Liver (tissue), 9 donors: Measurements from ENCODE around the gene PEAK1. TPM values are rescaled to one million over a fixed set of nuclear protein-coding genes. Genes with fewer than 3 reads are reported as not detected.

ENCODE experiments used
- DNase-seq: peaks from one replicate; pipeline ENCODE4 v3.0.0-alpha.2; 2017; ENCODE audit warnings: low spot score
- H3K27ac ChIP-seq, 2 donors: one replicate each; pipeline ENCODE4 v1.7.0; 2013; ENCODE audit warnings: inconsistent platforms in 2 of 2, low read length in 2 of 2, control low read depth in 1 of 2, low read depth in 1 of 2, mild to moderate bottlenecking in 1 of 2
- H3K27me3 ChIP-seq, 4 donors: one replicate each; pipeline versions ENCODE4 v1.6.1 to v1.7.0; 2013; ENCODE audit warnings: low read length in 3 of 4, inconsistent platforms in 1 of 4, mild to moderate bottlenecking in 1 of 4, moderate library complexity in 1 of 4; ENCODE audit not compliant: control insufficient read depth in 4 of 4, insufficient read depth in 4 of 4
- H3K36me3 ChIP-seq, 4 donors: one replicate each; pipeline versions ENCODE4 v1.6.1 to v1.7.0; 2013; ENCODE audit warnings: low read length in 3 of 4, mild to moderate bottlenecking in 3 of 4, low read depth in 1 of 4, moderate library complexity in 1 of 4; ENCODE audit not compliant: control insufficient read depth in 4 of 4, insufficient read depth in 3 of 4
- H3K4me1 ChIP-seq, 4 donors: one replicate each; pipeline versions ENCODE4 v1.6.1 to v1.7.0; 2013; ENCODE audit warnings: low read length in 3 of 4, mild to moderate bottlenecking in 3 of 4, moderate library complexity in 1 of 4; ENCODE audit not compliant: control insufficient read depth in 4 of 4, insufficient read depth in 4 of 4
- H3K4me3 ChIP-seq, 3 donors: one replicate each; pipeline versions ENCODE4 v1.6.1 to v1.7.0; 2013; ENCODE audit warnings: low read length in 3 of 3, control low read depth in 1 of 3, low read depth in 1 of 3, mild to moderate bottlenecking in 1 of 3
- H3K9ac ChIP-seq, 2 donors: one replicate each; pipeline ENCODE4 v1.7.0; 2013; ENCODE audit warnings: low read length in 2 of 2, mild to moderate bottlenecking in 2 of 2, moderate library complexity in 2 of 2, control low read depth in 1 of 2, low read depth in 1 of 2
- H3K9me3 ChIP-seq, 4 donors: one replicate each; pipeline versions ENCODE4 v1.6.1 to v1.7.0; 2013; ENCODE audit warnings: low read length in 3 of 4; ENCODE audit not compliant: control insufficient read depth in 4 of 4
- EGR1 ChIP-seq, 2 donors: IDR thresholded peaks; 2 replicates each; pipeline ENCODE4 v1.6.1; 2016 to 2018; ENCODE audit warnings: antibody characterized with exemption in 2 of 2, low read depth in 2 of 2
- HNF4A ChIP-seq, 2 donors: conservative IDR thresholded peaks; 2 replicates each; pipeline ENCODE4 v1.6.1; 2016; ENCODE audit warnings: antibody characterized with exemption in 2 of 2, mild to moderate bottlenecking in 2 of 2
- HNF4G ChIP-seq: IDR thresholded peaks from 2 replicates; pipeline ENCODE4 v1.6.1; 2016; ENCODE audit warnings: antibody characterized with exemption
- JUND ChIP-seq, 2 donors: IDR thresholded peaks; 2 replicates each; pipeline ENCODE4 v1.6.1; 2016; ENCODE audit warnings: antibody characterized with exemption in 2 of 2
- NR2F2 ChIP-seq: IDR thresholded peaks from 2 replicates; pipeline ENCODE4 v1.6.1; 2016; ENCODE audit warnings: antibody characterized with exemption
- RAD21 ChIP-seq, 2 donors: IDR thresholded peaks; 2 replicates each; pipeline ENCODE4 v1.6.1; 2016; ENCODE audit warnings: antibody characterized with exemption in 2 of 2, mild to moderate bottlenecking in 2 of 2
- RXRA ChIP-seq, 2 donors: IDR thresholded peaks; 2 replicates each; pipeline ENCODE4 v1.6.1; 2017 to 2018; ENCODE audit warnings: antibody characterized with exemption in 2 of 2, mild to moderate bottlenecking in 1 of 2
- SP1 ChIP-seq: IDR thresholded peaks from 2 replicates; pipeline ENCODE4 v1.6.1; 2018; ENCODE audit warnings: antibody characterized with exemption, mild to moderate bottlenecking
- TAF1 ChIP-seq: conservative IDR thresholded peaks from 2 replicates; pipeline ENCODE4 v1.6.1; 2016; ENCODE audit warnings: antibody characterized with exemption, mild to moderate bottlenecking
- YY1 ChIP-seq: IDR thresholded peaks from 2 replicates; pipeline ENCODE4 v1.6.1; 2016; ENCODE audit warnings: antibody characterized with exemption, mild to moderate bottlenecking
- WGBS: extraction: QIAGEN DNeasy Blood & Tissue Kit; methylation state at CpG from one replicate; pipeline ENCODE4 v1.1.7; 2013; 5-methylcytosine and 5-hydroxymethylcytosine counted together
- polyA plus RNA-seq, 2 donors: library from polyadenylated mRNA; stranded (reverse) in 1 of 2; unstranded in 1 of 2; fragments of 200-250 nt in 1 of 2; fragments of >200 nt in 1 of 2; fragmentation: Nextera tagmentation in 1 of 2; extraction: Ambion mirVana in 1 of 2; gene quantifications; one replicate each; pipeline versions ENCODE4 v1.2.1 to v1.2.3, GENCODE V29; 2013 to 2015
- total RNA-seq, 2 donors: library from RNA; depleted of rRNA; stranded (reverse); fragments of >200 nt; gene quantifications; one replicate each; pipeline ENCODE4 v1.2.3, GENCODE V29; 2014
- TF ChIP-seq, protein P1 (sequence below): IDR thresholded peaks from 2 replicates; pipeline ENCODE4 v1.6.1; 2016; ENCODE audit warnings: antibody characterized with exemption, mild to moderate bottlenecking
- TF ChIP-seq, protein P2 (sequence below): IDR thresholded peaks from 2 replicates; pipeline ENCODE4 v1.6.1; 2016; ENCODE audit warnings: antibody characterized with exemption
- TF ChIP-seq, protein P3 (sequence below): IDR thresholded peaks from 2 replicates; pipeline ENCODE4 v1.6.1; 2016; ENCODE audit warnings: antibody characterized with exemption
- TF ChIP-seq, protein P4 (sequence below): IDR thresholded peaks from 2 replicates; pipeline ENCODE4 v1.6.1; 2016; ENCODE audit warnings: antibody characterized with exemption
- TF ChIP-seq, protein P5 (sequence below): fragments of 150-350 bp; IDR thresholded peaks from 2 replicates; pipeline ENCODE4 v1.5.1; 2017; ENCODE audit warnings: improper control_type of control experiment, low read depth, low read length; ENCODE audit not compliant: missing input control
- donor health status: healthy.
- donor health status: healthy.
- donor health status: healthy.
- donor health status: healthy.
- donor health status: healthy.

Gene PEAK1
- total and polyA plus RNA-seq, 4 donors: 1.8 to 14.9 (median 5.8) TPM

DNA sequence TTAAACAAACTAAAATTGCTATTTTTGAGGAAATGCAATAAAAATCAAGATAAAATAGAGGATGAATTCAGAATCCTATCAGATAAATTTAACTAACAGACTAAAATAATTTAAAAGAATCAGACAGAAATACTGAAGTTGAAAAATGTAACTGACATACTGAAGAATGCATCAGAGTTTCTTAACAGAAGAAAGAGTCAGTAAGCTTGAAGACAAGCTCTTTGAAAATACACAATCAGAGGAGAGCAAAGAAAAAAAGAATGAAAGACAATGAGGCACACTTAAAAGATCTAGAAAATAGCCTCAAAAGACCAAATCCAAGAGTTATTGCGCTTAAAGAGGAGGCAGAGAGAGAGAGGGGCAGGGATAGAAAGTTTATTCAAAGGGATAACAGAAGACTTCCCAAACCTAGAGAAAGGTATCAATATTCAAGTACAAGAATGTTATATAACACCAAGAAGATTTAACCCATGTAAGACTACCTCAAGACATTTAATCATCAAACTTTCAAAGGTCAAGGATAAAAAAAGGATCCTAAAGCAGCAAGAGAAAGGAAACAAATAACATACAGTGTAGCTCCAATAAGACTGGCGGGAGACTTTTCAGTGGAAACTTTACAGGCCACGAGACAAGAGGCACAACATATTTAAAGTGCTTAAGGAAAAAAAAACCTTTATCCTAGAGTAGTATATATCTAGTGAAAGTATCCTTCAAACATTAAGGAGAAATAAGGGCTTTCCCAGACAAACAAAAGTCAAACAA, 24.7 kb downstream of the PEAK1 start:
- Histone ChIP-seq H3K27ac (no peak overlapping the region), H3K36me3 (no peaks in the 10 kb centered on the region), H3K27me3 (no peaks in the 10 kb centered on the region), H3K9me3 (peaks cover 0 to 6% (median 0%) of the 10 kb centered on the region in 4 donors), H3K4me1 (no peaks in the 10 kb centered on the region), H3K9ac (no peak overlapping the region), H3K4me3 (no peak overlapping the region)
- DNase-seq: no peak
- no peak for TF ChIP-seq YY1
- TF ChIP-seq NR2F2: no peak
- TF ChIP-seq TAF1: no peak
- TF ChIP-seq, protein P1, sequence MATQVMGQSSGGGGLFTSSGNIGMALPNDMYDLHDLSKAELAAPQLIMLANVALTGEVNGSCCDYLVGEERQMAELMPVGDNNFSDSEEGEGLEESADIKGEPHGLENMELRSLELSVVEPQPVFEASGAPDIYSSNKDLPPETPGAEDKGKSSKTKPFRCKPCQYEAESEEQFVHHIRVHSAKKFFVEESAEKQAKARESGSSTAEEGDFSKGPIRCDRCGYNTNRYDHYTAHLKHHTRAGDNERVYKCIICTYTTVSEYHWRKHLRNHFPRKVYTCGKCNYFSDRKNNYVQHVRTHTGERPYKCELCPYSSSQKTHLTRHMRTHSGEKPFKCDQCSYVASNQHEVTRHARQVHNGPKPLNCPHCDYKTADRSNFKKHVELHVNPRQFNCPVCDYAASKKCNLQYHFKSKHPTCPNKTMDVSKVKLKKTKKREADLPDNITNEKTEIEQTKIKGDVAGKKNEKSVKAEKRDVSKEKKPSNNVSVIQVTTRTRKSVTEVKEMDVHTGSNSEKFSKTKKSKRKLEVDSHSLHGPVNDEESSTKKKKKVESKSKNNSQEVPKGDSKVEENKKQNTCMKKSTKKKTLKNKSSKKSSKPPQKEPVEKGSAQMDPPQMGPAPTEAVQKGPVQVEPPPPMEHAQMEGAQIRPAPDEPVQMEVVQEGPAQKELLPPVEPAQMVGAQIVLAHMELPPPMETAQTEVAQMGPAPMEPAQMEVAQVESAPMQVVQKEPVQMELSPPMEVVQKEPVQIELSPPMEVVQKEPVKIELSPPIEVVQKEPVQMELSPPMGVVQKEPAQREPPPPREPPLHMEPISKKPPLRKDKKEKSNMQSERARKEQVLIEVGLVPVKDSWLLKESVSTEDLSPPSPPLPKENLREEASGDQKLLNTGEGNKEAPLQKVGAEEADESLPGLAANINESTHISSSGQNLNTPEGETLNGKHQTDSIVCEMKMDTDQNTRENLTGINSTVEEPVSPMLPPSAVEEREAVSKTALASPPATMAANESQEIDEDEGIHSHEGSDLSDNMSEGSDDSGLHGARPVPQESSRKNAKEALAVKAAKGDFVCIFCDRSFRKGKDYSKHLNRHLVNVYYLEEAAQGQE: no peak
- no peak for TF ChIP-seq RXRA (IDR thresholded peaks at IDR 0.05)
- TF ChIP-seq EGR1 (IDR thresholded peaks at IDR 0.05; ENCODE audit: low read depth in 2 of 2): no peak
- TF ChIP-seq JUND (IDR thresholded peaks at IDR 0.05): no peak
- no peak for TF ChIP-seq RAD21 (IDR thresholded peaks at IDR 0.05)
- TF ChIP-seq HNF4A (conservative IDR thresholded peaks at IDR 0.05): no peak
- WGBS: 98% methylated on average over 3 of the region's 3 CpGs

DNA sequence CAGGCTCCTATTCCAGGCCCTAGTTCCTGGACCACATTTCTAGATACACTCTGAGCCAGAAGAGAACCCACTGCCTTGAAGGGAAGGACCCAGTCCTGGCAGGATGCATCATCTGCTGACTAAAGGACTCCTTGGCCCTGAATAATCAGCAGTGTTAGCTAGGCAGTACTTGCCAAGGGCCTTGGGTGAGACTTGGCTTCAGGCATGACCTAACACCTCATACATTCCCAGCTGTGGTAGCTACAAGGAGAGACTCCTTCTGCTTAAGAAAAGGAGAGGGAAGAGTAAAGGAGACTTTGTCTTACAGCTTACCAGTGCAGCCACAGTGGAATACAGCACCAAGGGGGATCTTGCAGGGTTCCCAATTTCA, 26.4 kb downstream of the PEAK1 start:
- Histone ChIP-seq H3K9me3 (peaks cover 0 to 3% (median 0%) of the 10 kb centered on the region in 4 donors), H3K4me1 (no peaks in the 10 kb centered on the region), H3K27me3 (no peaks in the 10 kb centered on the region), H3K9ac (no peak overlapping the region), H3K36me3 (no peaks in the 10 kb centered on the region), H3K27ac (no peak overlapping the region), H3K4me3 (no peak overlapping the region)
- TF ChIP-seq, protein P2, sequence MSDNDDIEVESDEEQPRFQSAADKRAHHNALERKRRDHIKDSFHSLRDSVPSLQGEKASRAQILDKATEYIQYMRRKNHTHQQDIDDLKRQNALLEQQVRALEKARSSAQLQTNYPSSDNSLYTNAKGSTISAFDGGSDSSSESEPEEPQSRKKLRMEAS: no peak
- no peak for TF ChIP-seq SP1
- no peak for TF ChIP-seq HNF4G
- TF ChIP-seq, protein P3, sequence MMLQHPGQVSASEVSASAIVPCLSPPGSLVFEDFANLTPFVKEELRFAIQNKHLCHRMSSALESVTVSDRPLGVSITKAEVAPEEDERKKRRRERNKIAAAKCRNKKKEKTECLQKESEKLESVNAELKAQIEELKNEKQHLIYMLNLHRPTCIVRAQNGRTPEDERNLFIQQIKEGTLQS: no peak
- no peak for TF ChIP-seq JUND (IDR thresholded peaks at IDR 0.05)
- TF ChIP-seq, protein P4, sequence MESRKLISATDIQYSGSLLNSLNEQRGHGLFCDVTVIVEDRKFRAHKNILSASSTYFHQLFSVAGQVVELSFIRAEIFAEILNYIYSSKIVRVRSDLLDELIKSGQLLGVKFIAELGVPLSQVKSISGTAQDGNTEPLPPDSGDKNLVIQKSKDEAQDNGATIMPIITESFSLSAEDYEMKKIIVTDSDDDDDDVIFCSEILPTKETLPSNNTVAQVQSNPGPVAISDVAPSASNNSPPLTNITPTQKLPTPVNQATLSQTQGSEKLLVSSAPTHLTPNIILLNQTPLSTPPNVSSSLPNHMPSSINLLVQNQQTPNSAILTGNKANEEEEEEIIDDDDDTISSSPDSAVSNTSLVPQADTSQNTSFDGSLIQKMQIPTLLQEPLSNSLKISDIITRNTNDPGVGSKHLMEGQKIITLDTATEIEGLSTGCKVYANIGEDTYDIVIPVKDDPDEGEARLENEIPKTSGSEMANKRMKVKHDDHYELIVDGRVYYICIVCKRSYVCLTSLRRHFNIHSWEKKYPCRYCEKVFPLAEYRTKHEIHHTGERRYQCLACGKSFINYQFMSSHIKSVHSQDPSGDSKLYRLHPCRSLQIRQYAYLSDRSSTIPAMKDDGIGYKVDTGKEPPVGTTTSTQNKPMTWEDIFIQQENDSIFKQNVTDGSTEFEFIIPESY: no peak
- TF ChIP-seq YY1: no peak
- TF ChIP-seq, protein P5, sequence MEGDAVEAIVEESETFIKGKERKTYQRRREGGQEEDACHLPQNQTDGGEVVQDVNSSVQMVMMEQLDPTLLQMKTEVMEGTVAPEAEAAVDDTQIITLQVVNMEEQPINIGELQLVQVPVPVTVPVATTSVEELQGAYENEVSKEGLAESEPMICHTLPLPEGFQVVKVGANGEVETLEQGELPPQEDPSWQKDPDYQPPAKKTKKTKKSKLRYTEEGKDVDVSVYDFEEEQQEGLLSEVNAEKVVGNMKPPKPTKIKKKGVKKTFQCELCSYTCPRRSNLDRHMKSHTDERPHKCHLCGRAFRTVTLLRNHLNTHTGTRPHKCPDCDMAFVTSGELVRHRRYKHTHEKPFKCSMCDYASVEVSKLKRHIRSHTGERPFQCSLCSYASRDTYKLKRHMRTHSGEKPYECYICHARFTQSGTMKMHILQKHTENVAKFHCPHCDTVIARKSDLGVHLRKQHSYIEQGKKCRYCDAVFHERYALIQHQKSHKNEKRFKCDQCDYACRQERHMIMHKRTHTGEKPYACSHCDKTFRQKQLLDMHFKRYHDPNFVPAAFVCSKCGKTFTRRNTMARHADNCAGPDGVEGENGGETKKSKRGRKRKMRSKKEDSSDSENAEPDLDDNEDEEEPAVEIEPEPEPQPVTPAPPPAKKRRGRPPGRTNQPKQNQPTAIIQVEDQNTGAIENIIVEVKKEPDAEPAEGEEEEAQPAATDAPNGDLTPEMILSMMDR: no peak
- TF ChIP-seq NR2F2: no peak
- TF ChIP-seq RXRA (IDR thresholded peaks at IDR 0.05): no peak
- TF ChIP-seq EGR1 (IDR thresholded peaks at IDR 0.05; ENCODE audit: low read depth in 2 of 2): no peak
- TF ChIP-seq HNF4A (conservative IDR thresholded peaks at IDR 0.05): no peak
- TF ChIP-seq, protein P1: no peak
- DNase-seq: no peak
